SK-N-SH treated with all-trans-retinoic acid at 6 μM for 48 hours (cell line): ENCODE results near the gene WWC2.

ENCODE experiments used
- CREB5 ChIP-seq: fragments of 250-450 bp; sonication (Bioruptor Pico); IDR thresholded peaks from 2 replicates; pipeline ENCODE4 v1.5.1; 2020; ENCODE audit warnings: low read depth, mild to moderate bottlenecking, moderate library complexity
- CSDC2 ChIP-seq: fragments of 250-450 bp; sonication (Bioruptor Pico); IDR thresholded peaks from 2 replicates; pipeline ENCODE4 v1.5.0; 2020; ENCODE audit warnings: mild to moderate bottlenecking, moderate library complexity
- GLIS3 ChIP-seq: fragments of 250-450 bp; sonication (Bioruptor Pico); IDR thresholded peaks from 2 replicates; pipeline ENCODE4 v1.5.0; 2020; ENCODE audit warnings: mild to moderate bottlenecking, moderate library complexity
- PATZ1 ChIP-seq: fragments of 250-450 bp; sonication (Bioruptor Pico); IDR thresholded peaks from 2 replicates; pipeline ENCODE4 v1.8.0; 2020; ENCODE audit warnings: mild to moderate bottlenecking, moderate library complexity, borderline replicate concordance
- POU6F1 ChIP-seq: fragments of 250-450 bp; sonication (Bioruptor Pico); IDR thresholded peaks from 2 replicates; pipeline ENCODE4 v1.8.0; 2021; ENCODE audit warnings: low read depth, mild to moderate bottlenecking, moderate library complexity, borderline replicate concordance

- no peak for TF ChIP-seq CREB5 (CRISPR knock-in tag)
- TF ChIP-seq POU6F1 (CRISPR knock-in tag), result no peak
- TF ChIP-seq PATZ1 (CRISPR knock-in tag), result no peak
- TF ChIP-seq CSDC2 (CRISPR knock-in tag), result no peak
- no peak for TF ChIP-seq GLIS3 (CRISPR knock-in tag)
Measured at GRCh38 chr4:183352546-183352945, 253.5 kb downstream of the WWC2 start.
